K562 (cell line): ENCODE measurements around the gene SMC4. TPM values are rescaled to one million over a fixed set of nuclear protein-coding genes. Genes with fewer than 3 reads are reported as not detected.

ENCODE experiments used
- ARID4B ChIP-seq: sonication (generic); formaldehyde crosslinking; IDR thresholded peaks from 2 replicates; pipeline ENCODE4 v1.8.0; 2022; ENCODE audit warnings: mild to moderate bottlenecking, missing genetic modification reagents
- E2F6 ChIP-seq, 2 experiments: IDR thresholded peaks; 2 replicates each; pipeline ENCODE4 v1.6.1; 2011; ENCODE audit warnings: borderline replicate concordance in 1 of 2, control low read depth in 1 of 2, low read depth in 1 of 2, low read length in 1 of 2, mild to moderate bottlenecking in 1 of 2, mixed read lengths in 1 of 2, moderate library complexity in 1 of 2; ENCODE audit not compliant: insufficient read depth in 1 of 2, insufficient read length in 1 of 2, poor library complexity in 1 of 2, severe bottlenecking in 1 of 2; ENCODE audit errors: extremely low read depth in 1 of 2
- ILF3 ChIP-seq: fragments of 450-650 bp; IDR thresholded peaks from 2 replicates; pipeline ENCODE4 v1.6.1; 2018; ENCODE audit warnings: antibody characterized with exemption, mild to moderate bottlenecking, moderate library complexity, borderline replicate concordance
- KAT7 ChIP-seq: sonication (generic); formaldehyde crosslinking; IDR thresholded peaks from 2 replicates; pipeline ENCODE4 v1.8.0; 2022; ENCODE audit warnings: missing genetic modification reagents, mild to moderate bottlenecking, borderline replicate concordance
- NR0B1 ChIP-seq: fragments of 450-650 bp; IDR thresholded peaks from one replicate; pipeline ENCODE4 v1.6.1; 2018; ENCODE audit warnings: mild to moderate bottlenecking, moderate library complexity; ENCODE audit not compliant: partially characterized antibody
- RBFOX2 ChIP-seq: fragments of 200-400 bp; formaldehyde crosslinking; IDR thresholded peaks from 2 replicates; pipeline ENCODE4 v1.6.1; 2017; ENCODE audit warnings: low read depth, mild to moderate bottlenecking, low read length, moderate library complexity
- SFPQ ChIP-seq: fragments of 200-400 bp; formaldehyde crosslinking; IDR thresholded peaks from 2 replicates; pipeline ENCODE4 v1.6.1; 2017; ENCODE audit warnings: mild to moderate bottlenecking, low read depth, low read length, moderate library complexity
- STAT5B ChIP-seq: fragments of 250-450 bp; sonication (Bioruptor Pico); IDR thresholded peaks from 2 replicates; pipeline ENCODE4 v1.8.0; 2021; ENCODE audit warnings: mild to moderate bottlenecking, inconsistent platforms
- TAF15 ChIP-seq: fragments of 200-400 bp; formaldehyde crosslinking; IDR thresholded peaks from 2 replicates; pipeline ENCODE4 v1.6.1; 2017; ENCODE audit warnings: mild to moderate bottlenecking, low read depth, low read length, moderate library complexity
- XRCC4 ChIP-seq: IDR thresholded peaks from one replicate; pipeline ENCODE4 v1.6.1; 2011; ENCODE audit not compliant: insufficient read depth, insufficient read length; ENCODE audit errors: extremely low read depth
- ZC3H4 ChIP-seq: sonication (generic); formaldehyde crosslinking; IDR thresholded peaks from 2 replicates; pipeline ENCODE4 v1.9.0; 2021; ENCODE audit warnings: missing genetic modification reagents, borderline replicate concordance
- ZNF518B ChIP-seq: fragments of 250-450 bp; sonication (Bioruptor Pico); IDR thresholded peaks from 2 replicates; pipeline ENCODE4 v1.5.0; 2021; ENCODE audit warnings: mild to moderate bottlenecking, moderate library complexity
- ZNF764 ChIP-seq: fragments of 250-450 bp; sonication (Bioruptor Pico); IDR thresholded peaks from 2 replicates; pipeline ENCODE4 v1.4.0; 2020; ENCODE audit warnings: low read depth, mild to moderate bottlenecking, moderate library complexity
- polyA plus RNA-seq, 8 experiments: library from polyadenylated mRNA; depleted of rRNA in 4 of 8; stranded (reverse) in 5 of 8; unstranded in 3 of 8; fragments of >200 nt; fragmentation: Nextera tagmentation in 2 of 8; fragmentation: Illumina TruSeq in 1 of 8; extraction: Ambion mirVana in 2 of 8; extraction: Trizol in 1 of 8; gene quantifications; 2 replicates each; pipeline versions ENCODE4 v1.2.1 to v1.2.3, GENCODE V29; 2011 to 2014; ENCODE audit warnings: inconsistent platforms in 1 of 8, missing spikeins in 1 of 8
- total RNA-seq, 7 experiments: library from RNA; depleted of rRNA in 6 of 7; stranded (reverse); fragments of >200 nt in 6 of 7; fragmentation: Illumina TruSeq in 2 of 7; extraction: Trizol in 2 of 7; gene quantifications; 2 replicates each; pipeline versions ENCODE4 v1.2.1 to v1.2.3, GENCODE V29; 2011 to 2021; ENCODE audit warnings: low replicate concordance in 1 of 7

The SMC4 gene
- total and polyA plus RNA-seq, 9 of the 15 experiments (the other 6 are each of a cell fraction or from before 2014, with no cell fraction given) = 87.9 to 347 (median 176) TPM

DNA sequence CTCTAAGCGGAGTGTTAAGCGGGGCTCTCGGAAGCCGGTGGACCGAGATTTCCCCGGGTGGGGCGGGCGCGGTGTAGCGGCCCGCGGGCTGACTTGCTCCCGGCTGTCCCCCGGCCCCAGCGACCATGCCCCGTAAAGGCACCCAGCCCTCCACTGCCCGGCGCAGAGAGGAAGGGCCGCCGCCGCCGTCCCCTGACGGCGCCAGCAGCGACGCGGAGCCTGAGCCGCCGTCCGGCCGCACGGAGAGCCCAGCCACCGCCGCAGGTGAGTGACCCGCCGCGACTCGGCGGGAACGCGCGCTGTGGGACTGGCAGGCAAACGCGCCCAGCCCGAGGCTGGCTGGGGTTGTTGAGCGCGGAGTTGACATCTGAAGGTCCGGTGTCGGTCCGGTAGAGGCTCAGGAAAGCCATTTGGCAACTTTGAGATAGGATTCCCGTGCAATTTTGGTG is 1.3 kb downstream of the SMC4 start (continued):
- TF ChIP-seq RBFOX2 = peak; percentile 91
- TF ChIP-seq XRCC4 = no peak
- 0 out of 2 replicates have a peak, but pooled peaks have one; percentile 68 for TF ChIP-seq ZC3H4 (CRISPR knock-in tag)
- no peak; the same call in 1 of the 2 replicates for TF ChIP-seq ARID4B
- no peak for TF ChIP-seq SFPQ
- TF ChIP-seq E2F6 (IDR thresholded peaks at IDR 0.05; ENCODE audit: borderline replicate concordance in 1 of 2, extremely low read depth in 1 of 2, insufficient read depth in 1 of 2, insufficient read length in 1 of 2, low read depth in 1 of 2, low read length in 1 of 2, poor library complexity in 1 of 2, severe bottlenecking in 1 of 2) = peak in 1 of 2 experiments; percentile 7
- no peak for TF ChIP-seq ZNF764
- no peak for TF ChIP-seq NR0B1
- no peak for TF ChIP-seq ILF3
- no peak for TF ChIP-seq TAF15
- TF ChIP-seq ZNF518B (CRISPR knock-in tag) = no peak
- no peak for TF ChIP-seq STAT5B (CRISPR knock-in tag)
- TF ChIP-seq KAT7 (CRISPR knock-in tag) = peak; percentile 80
